ENCODE results near the gene MSGN1.

DNA sequence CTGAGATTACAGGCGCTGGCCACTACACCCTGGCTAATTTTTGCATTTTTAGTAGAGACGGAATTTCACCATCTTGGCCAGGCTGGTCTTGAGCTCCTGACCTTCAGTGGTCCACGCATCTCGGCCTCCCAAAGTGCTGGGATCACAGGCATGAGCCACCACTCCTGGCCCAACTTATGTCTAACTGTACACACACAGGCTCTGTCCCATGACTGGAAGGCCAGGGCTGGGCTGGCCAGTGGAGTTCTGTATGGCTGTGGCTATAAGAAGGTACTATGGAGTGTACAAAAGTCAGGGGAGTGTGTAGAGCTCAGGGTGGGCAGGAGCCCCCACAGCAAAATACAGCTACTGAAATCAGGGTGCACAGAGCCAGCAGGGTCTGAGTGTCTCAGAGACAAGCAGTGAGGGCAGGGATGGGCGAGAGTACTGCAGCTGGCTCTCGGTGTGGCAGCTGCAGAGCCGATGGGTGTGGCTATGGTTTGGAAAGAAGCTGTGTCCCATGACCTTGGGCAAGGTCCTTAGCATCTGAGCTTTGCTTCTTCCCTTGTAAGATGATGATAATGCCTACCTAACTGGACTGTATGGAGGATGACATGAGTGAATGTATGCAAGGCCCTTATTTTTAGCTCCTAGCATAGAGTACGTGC, 10.4 kb upstream of the MSGN1 start:
- TF ChIP-seq CTCF (IDR thresholded peaks at IDR 0.05; ENCODE audit: extremely low read depth in 1 of 2, insufficient read depth in 1 of 2, low read depth in 1 of 2, low read length in 2 of 2), result no peak
- TF ChIP-seq EZH2 (IDR thresholded peaks at IDR 0.05; ENCODE audit: borderline replicate concordance, low read depth, low read length, severe bottlenecking), result no peak
- TF ChIP-seq POLR2A (IDR thresholded peaks at IDR 0.05; ENCODE audit: low read depth, low read length), result no peak
- no peak for TF ChIP-seq POLR2AphosphoS5 (IDR thresholded peaks at IDR 0.05; ENCODE audit: insufficient read depth, low read depth, low read length)
- TF ChIP-seq GATA2 (IDR thresholded peaks at IDR 0.05; ENCODE audit: insufficient read depth, insufficient read length, low read depth, low read length), result no peak
- TF ChIP-seq, protein P1, sequence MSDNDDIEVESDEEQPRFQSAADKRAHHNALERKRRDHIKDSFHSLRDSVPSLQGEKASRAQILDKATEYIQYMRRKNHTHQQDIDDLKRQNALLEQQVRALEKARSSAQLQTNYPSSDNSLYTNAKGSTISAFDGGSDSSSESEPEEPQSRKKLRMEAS (IDR thresholded peaks at IDR 0.05; ENCODE audit: insufficient read depth, insufficient read length), result no peak
- TF ChIP-seq JUN (IDR thresholded peaks at IDR 0.05; ENCODE audit: borderline replicate concordance, insufficient read depth, insufficient read length, low read depth), result no peak
- no peak for TF ChIP-seq MYC (IDR thresholded peaks at IDR 0.05; ENCODE audit: low read depth, low read length)
